Thymus (tissue), 11 donors: Measurements from ENCODE around the gene EPHA1. TPM values are rescaled to one million over a fixed set of nuclear protein-coding genes. Genes with fewer than 3 reads are reported as not detected.
A peak's percentile ranks its signal among the peaks of the same experiment; 100 is the strongest.

Experiments used
- DNase-seq, 9 donors: peaks; one replicate each; pipeline ENCODE4 v3.0.0-alpha.2; 2013; ENCODE audit warnings: low spot score in 9 of 9, low read depth in 6 of 9, missing footprints in 1 of 9
- H3K27ac ChIP-seq, 2 donors: one replicate each; pipeline ENCODE4 v1.5.1; 2013; ENCODE audit warnings: control low read depth in 1 of 2, low read depth in 1 of 2, low read length in 1 of 2, mild to moderate bottlenecking in 1 of 2, moderate library complexity in 1 of 2
- H3K27me3 ChIP-seq, 2 donors: one replicate each; pipeline ENCODE4 v1.5.1; 2013; ENCODE audit warnings: low read length in 1 of 2; ENCODE audit not compliant: control insufficient read depth in 2 of 2, insufficient read depth in 1 of 2
- H3K36me3 ChIP-seq, 2 donors: one replicate each; pipeline ENCODE4 v1.5.1; 2013; ENCODE audit warnings: low read length in 1 of 2, mild to moderate bottlenecking in 1 of 2, moderate library complexity in 1 of 2; ENCODE audit not compliant: control insufficient read depth in 2 of 2, insufficient read depth in 2 of 2
- H3K4me1 ChIP-seq, 2 donors: one replicate each; pipeline ENCODE4 v1.5.1; 2013; ENCODE audit warnings: low read length in 2 of 2; ENCODE audit not compliant: control insufficient read depth in 2 of 2, insufficient read depth in 2 of 2
- H3K4me3 ChIP-seq, 2 donors: one replicate each; pipeline ENCODE4 v1.5.1; 2013; ENCODE audit warnings: low read length in 2 of 2, control low read depth in 1 of 2, mild to moderate bottlenecking in 1 of 2
- H3K9me3 ChIP-seq, 2 donors: one replicate each; pipeline ENCODE4 v1.5.1; 2013; ENCODE audit warnings: low read length in 1 of 2, mild to moderate bottlenecking in 1 of 2; ENCODE audit not compliant: control insufficient read depth in 2 of 2, insufficient read depth in 1 of 2
- WGBS: extraction: QIAGEN DNeasy Blood & Tissue Kit; methylation state at CpG from one replicate; pipeline ENCODE4 v1.1.7; 2013; 5-methylcytosine and 5-hydroxymethylcytosine counted together
- polyA plus RNA-seq: library from polyadenylated mRNA; stranded (reverse); fragments of 200-250 nt; gene quantifications from one replicate; pipeline ENCODE4 v1.2.3, GENCODE V29; 2013
- total RNA-seq: library from RNA; stranded (reverse); fragments of 120-200 nt; gene quantifications from one replicate; pipeline ENCODE4 v1.2.4, GENCODE V29; 2013
- donor health status: healthy.

EPHA1 gene
- total and polyA plus RNA-seq, 2 donors, result 12.5 to 34.3 TPM

DNA sequence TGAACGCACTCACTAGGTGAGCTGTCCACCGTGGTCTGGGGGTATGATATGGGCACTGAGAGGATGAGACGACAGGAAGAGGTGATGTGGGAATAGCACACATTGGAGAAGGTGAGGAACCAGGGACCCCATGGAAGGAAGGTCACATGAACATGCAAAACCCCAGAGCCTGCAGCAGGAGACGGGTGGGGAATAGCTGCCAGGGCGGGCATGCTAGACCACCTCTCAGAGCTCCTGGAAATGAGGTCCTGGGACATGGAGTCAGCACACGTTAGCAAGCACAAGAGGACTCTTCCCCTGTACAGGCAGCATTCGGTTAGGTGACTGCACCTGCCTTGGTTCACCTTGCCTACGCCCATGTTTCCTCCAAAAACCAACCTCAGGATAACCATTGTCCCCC lies 54.3 kb downstream of the EPHA1 start:
- Histone ChIP-seq H3K36me3 (no peaks in the 10 kb centered on the region), H3K27ac (no peak overlapping the region), H3K27me3 (peaks cover 5 to 25% of the 10 kb centered on the region in 2 donors), H3K4me3 (no peak overlapping the region), H3K9me3 (no peaks in the 10 kb centered on the region), H3K4me1 (no peaks in the 10 kb centered on the region)
- 96% methylated on average over 8 of the region's 8 CpGs for WGBS
- no peak for DNase-seq

DNA sequence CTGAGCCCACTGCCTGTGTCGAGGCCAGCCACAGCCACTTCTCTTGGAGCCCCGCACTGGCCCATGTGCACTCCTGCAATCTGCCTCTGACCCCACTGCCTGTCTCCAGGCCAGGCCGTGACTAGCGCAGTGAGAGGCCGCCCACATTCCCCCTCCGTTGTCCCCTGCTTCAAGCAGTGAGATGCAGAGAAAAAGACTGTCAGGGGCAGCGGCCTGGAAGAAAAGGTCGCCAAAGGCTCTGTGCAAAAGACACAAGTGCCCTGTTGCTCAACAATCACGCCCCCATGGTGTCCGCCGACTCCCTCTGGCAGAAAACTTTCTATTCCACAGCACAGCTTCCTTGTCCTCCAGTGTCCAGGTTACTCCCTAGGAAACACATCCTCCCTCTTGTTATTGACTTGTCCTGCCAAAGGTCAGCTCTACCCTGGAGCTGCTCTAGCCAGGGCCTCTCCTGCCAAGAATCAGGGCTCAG lies 56.1 kb downstream of the EPHA1 start:
- no peaks in the 10 kb centered on the region for H3K9me3 ChIP-seq
- no peaks in the 10 kb centered on the region for H3K36me3 ChIP-seq
- peaks cover 0 to 16% of the 10 kb centered on the region in 2 donors for H3K27me3 ChIP-seq
- 97% methylated on average over 11 of the region's 11 CpGs for WGBS
- no peaks in the 10 kb centered on the region for H3K4me1 ChIP-seq
- DNase-seq, result no peak
- H3K4me3 ChIP-seq, result no peak overlapping the region
- H3K27ac ChIP-seq, result no peak overlapping the region

DNA sequence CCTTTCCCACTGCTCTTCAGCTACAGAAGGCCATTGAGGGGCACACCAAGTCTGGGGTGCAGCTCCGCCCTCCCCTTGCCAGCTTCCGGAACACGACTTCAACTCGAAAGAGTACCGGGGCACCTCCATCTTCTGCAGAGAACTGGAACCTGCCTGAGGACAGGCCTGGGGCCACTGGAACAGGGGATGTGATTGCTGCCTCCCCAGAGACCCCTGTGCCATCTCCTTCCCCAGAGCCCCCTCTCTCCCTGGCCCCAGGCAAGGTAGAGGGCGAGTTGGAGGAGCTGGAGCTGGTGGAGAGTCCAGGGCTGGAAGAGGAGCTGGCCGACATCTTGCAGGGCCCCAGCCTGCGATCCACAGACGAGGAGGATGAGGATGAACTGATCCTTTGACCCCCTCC lies 57.1 kb downstream of the EPHA1 start:
- WGBS, result 97% methylated on average over 9 of the region's 9 CpGs
- Histone ChIP-seq H3K36me3 (no peaks in the 10 kb centered on the region), H3K9me3 (no peaks in the 10 kb centered on the region), H3K4me3 (no peak overlapping the region), H3K27ac (no peak overlapping the region), H3K4me1 (no peaks in the 10 kb centered on the region), H3K27me3 (peaks cover 0 to 17% of the 10 kb centered on the region in 2 donors)
- no peak for DNase-seq

DNA sequence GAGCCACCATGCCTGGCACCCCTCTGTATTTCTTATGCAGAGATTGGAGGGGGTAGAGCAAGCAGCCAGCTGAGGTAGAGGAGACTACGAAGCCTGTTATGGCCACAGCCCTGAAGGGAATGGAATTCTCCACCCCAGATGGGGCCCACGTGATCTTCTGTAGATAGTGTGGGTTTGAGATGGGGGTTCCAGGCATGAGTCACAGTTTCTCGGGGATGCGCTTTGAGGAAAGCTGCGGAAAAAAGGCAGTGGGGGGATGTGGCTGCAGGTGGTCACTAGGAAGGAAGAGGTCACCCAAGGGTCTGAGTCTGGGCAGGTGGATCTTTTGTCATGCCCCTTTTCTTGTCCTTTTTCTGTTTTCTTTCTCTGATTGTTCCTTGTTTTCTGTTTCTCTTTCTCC lies 57.6 kb downstream of the EPHA1 start:
- peaks cover 0 to 21% of the 10 kb centered on the region in 2 donors for H3K27me3 ChIP-seq
- H3K4me1 ChIP-seq, result no peaks in the 10 kb centered on the region
- 95% methylated on average over 5 of the region's 5 CpGs for WGBS
- H3K4me3 ChIP-seq, result no peak overlapping the region
- H3K9me3 ChIP-seq, result no peaks in the 10 kb centered on the region
- no peak overlapping the region for H3K27ac ChIP-seq
- H3K36me3 ChIP-seq, result no peaks in the 10 kb centered on the region
- no peak for DNase-seq

DNA sequence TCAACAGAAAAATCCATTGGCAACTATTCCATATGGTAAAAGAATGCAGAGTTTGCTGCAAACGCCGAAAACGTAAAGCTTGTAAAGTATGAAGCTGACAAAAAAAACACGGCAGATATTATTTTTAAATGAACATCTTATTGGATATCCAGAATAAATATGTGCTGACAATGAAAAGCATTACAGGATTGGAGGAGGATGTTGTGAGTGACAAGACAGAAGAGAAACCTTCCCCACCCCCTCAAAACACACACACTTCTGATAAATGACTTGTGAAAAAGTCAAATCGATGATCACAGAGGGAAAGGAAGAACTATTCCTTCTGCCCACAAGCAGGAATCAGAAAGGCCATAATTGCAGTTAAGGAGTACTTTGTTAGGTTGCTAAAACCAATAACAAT lies 60.7 kb downstream of the EPHA1 start:
- no peak overlapping the region for H3K4me3 ChIP-seq
- no peak overlapping the region for H3K27ac ChIP-seq
- peaks cover 0 to 6% of the 10 kb centered on the region in 2 donors for H3K4me1 ChIP-seq
- H3K27me3 ChIP-seq, result peaks cover 0 to 23% of the 10 kb centered on the region in 2 donors
- DNase-seq, result no peak
- H3K36me3 ChIP-seq, result no peaks in the 10 kb centered on the region
- H3K9me3 ChIP-seq, result no peaks in the 10 kb centered on the region
- WGBS, result 77% methylated on average over 5 of the region's 5 CpGs

DNA sequence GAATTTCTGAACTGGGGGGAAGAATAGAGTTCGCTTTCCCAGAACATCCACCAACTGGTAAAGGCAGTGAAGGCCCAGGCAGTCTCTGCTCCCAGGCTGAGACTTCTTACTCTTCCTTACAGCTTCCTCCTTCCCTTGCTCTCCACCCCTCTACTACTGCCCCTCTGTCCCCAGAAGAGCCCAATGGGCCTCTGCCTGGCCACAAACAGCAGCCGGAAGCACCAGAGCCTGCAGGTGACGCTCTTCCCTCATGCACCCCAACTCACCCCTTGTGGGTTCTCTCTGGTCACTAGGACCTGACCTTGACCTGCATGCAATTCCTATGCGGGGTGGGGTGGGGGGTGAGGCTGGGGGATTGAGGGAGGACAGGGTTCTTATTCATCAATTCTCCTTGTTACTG lies 62.6 kb downstream of the EPHA1 start:
- DNase-seq, result no peak
- Histone ChIP-seq H3K9me3 (no peaks in the 10 kb centered on the region), H3K27ac (no peak overlapping the region), H3K27me3 (peaks cover 0 to 23% of the 10 kb centered on the region in 2 donors), H3K36me3 (no peaks in the 10 kb centered on the region), H3K4me3 (no peak overlapping the region), H3K4me1 (peaks cover 0 to 6% of the 10 kb centered on the region in 2 donors)
- WGBS, result 97% methylated on average over 4 of the region's 4 CpGs

DNA sequence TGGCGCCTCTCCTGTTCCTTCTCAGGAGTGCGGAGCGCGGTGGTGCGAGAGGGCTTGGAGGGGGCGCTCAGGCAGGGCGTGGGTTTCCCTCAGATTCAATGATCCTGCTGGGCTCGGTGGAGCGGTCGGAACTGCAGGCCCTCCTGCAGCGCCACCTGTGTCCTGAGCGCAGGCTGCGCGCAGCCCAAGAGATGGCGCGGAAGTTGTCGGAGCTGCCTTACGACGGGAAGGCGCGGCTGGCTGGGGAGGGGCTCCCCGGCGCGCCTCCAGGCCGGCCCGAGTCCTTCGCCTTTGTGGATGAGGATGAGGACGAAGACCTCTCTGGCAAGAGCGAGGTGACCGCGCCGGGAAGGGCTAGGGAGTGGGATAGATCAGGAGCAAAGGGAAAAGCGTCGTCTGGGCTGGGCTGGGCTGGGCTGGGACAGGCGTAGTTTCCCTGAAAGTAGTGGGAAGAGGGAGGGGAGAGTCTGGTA lies 63.2 kb downstream of the EPHA1 start:
- Histone ChIP-seq H3K36me3 (no peaks in the 10 kb centered on the region), H3K27ac (no peak overlapping the region), H3K4me1 (peaks cover 0 to 6% of the 10 kb centered on the region in 2 donors), H3K9me3 (no peaks in the 10 kb centered on the region), H3K4me3 (peak overlapping the region in 1 of 2 donors; percentile 13), H3K27me3 (peaks cover 0 to 23% of the 10 kb centered on the region in 2 donors)
- 11% methylated on average over 35 of the region's 35 CpGs for WGBS
- DNase-seq, result peak in 8 of 9 donors; percentile 29 to 78 (median 50)

DNA sequence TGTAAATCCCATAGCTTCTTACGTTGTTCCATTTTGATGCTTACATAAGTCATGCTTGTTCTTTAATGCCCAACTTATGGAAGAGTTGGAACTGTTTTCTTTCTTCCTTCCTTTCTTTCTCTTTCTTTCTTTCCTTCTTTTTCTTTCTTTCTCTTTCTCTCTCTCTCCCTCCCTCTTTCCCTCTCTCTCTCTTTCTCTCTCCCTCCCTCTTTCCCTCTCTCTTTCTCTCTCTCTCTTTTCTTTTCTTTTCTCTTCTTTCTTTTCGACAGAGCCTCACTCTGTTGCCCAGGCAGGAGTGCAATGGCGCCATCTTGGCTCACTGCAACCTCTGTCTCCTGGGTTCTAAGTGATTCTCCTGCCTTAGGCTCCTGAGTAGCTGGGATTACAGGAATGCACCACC lies 65.1 kb downstream of the EPHA1 start:
- no peaks in the 10 kb centered on the region for H3K9me3 ChIP-seq
- WGBS, result 77% methylated on average over 3 of the region's 3 CpGs

DNA sequence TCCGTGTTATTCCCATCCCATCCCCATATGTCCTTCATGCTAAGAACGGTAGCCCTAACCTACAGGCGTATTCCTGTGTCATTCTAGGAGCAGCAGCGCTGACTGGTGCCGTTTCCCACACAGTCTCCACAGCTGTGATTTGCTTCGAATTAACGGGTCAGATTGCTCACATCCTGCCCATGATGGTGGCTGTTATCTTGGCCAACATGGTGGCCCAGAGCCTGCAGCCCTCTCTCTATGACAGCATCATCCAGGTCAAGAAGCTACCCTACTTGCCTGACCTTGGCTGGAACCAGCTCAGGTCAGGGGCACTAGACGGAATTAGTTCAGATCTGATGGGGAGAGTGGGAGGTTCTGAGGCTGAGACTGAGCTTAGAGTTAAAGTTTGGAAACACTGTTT lies 66.8 kb downstream of the EPHA1 start:
- H3K4me1 ChIP-seq, result peaks cover 0 to 6% of the 10 kb centered on the region in 2 donors
- H3K4me3 ChIP-seq, result no peak overlapping the region
- no peaks in the 10 kb centered on the region for H3K36me3 ChIP-seq
- H3K27ac ChIP-seq, result no peak overlapping the region
- WGBS, result 98% methylated on average over 8 of the region's 8 CpGs
- H3K27me3 ChIP-seq, result peaks cover 0 to 18% of the 10 kb centered on the region in 2 donors
- no peaks in the 10 kb centered on the region for H3K9me3 ChIP-seq
- no peak for DNase-seq

More for the DNA sequence above, 65.1 kb downstream of the EPHA1 start:
- H3K4me3 ChIP-seq, result no peak overlapping the region
- no peaks in the 10 kb centered on the region for H3K36me3 ChIP-seq
- no peak for DNase-seq
- H3K27me3 ChIP-seq, result peaks cover 0 to 20% of the 10 kb centered on the region in 2 donors
- H3K27ac ChIP-seq, result no peak overlapping the region
- H3K4me1 ChIP-seq, result peaks cover 0 to 6% of the 10 kb centered on the region in 2 donors
